GM21528 (cell line): ENCODE measurements around the gene KRT79.

Source experiments
- ATAC-seq: cut with Tn5 transposase; IDR thresholded peaks from one replicate; pipeline ENCODE4 v1.9.1; 2021; ENCODE audit warnings: mild to moderate bottlenecking, moderate library complexity; ENCODE audit not compliant: unreplicated experiment, low FRiP score

Gene KRT79

DNA sequence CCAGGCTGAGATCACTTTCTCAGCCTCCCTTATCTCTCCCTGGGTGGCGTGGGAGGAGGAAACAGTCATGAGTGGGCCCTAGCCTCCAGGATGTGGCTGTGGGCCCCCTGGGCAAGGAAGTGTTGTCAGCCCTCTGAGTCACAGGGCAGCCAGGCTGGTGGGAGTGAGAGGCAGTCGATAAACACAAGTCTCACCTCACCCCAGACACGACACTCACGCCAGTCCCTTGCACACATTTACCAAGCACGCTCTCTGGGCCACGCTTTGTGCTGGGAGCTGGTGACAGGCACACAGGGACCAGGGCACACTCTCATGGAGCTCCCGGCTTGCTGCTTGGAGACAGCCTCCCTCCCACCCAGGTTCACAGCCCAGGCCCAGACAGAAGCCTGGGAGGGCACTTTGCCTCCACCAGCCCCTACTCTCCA, 1.9 kb upstream of the KRT79 start:
- ATAC-seq: no peak

DNA sequence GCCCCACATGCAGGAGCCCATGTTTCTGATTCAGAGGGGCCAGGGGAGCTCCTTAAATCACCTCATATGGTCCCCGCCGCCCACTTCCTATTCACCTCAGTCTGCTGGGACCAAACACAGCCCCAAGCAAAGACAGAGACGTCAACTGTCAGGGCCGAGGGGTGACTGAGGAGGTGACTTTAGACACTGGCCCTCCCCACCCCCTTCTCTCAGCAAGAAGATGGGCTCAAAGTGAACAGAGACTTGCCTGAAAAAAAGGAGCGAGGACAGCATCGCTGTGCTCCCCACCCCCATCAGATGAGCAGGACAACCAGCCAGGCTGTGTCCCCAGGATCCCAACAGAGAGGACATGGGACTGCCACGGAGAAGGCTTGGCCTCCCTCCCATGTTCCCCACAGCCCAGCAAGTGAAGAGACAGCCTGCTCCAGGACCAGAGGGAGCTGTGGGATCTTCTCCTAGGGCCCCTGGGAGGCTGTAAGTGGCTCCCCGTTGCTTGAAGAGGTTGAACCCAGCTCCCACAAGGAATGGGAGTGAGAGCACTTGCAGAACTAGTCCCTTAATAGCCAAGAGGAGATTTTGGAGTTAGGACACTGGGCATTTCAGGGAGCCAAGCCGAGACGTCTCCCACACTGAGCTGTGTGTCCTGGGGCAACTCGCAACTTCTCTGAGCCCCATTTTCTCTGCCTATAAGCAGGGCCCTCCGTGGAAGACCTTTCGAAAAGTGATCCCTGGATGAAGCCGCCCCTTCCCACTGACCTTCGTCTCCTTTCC, 1.3 kb upstream of the KRT79 start:
- no peak for ATAC-seq

DNA sequence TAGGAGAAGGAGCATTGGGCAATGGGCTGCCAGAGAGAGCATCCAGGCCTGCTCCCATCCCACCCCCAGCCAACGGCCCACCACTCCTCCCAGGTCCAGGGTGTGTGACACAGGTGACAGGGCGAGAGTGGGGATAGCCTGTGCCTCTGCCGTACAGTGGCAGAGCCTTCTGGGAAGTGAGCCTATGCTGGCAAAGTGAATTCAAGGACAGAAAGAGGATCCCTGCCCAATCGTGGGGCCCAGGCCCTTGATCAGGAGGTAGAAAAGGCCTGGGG, 553 bp upstream of the KRT79 start:
- no peak for ATAC-seq

DNA sequence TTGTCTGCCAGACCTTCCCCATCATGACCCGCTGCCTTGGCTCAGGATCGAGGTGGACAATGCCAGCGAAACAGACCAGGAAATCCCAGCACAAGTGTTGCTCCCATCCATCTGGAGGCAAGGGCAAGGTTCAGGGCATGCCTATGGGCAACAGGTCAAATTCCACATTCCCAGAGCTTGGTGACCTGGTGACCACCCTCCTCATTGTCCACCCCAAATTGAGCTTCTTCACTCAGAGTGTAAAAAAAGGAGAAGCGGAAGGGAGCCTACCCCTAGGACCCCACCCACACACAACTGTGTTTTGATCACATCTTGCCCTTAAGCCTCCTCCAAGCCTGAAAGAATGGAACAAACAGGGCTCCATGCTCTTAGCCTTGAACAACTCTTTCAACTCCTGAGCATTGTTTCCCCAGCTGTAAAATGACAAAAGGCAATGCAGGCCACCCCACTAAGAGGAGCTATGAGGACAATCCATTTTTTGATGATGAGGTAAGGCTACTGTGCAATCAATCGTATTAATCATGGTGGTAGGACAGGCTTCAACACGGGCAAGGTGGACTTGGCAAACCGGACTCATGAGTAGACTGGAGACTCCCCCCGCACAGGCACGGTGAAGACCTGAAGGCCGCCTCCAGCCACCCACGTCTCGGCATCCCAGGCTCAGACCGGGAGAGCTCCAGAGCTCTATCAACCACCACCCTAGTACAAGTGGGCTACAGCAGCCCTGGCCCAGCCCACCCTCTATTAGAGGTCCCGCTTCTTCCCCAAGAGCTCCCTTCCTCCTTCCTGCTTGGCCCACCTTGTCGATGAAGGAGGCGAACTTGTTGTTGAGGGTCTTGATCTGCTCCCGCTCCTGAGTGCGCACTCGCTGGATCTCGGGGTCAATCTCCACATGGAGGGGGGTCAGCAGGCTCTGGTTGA, 866 bp downstream of the KRT79 start:
- ATAC-seq: no peak

- ATAC-seq: no peak
These were observed 1.7 kb downstream of the KRT79 start for GRCh38 chr12:52832451-52832850.

DNA sequence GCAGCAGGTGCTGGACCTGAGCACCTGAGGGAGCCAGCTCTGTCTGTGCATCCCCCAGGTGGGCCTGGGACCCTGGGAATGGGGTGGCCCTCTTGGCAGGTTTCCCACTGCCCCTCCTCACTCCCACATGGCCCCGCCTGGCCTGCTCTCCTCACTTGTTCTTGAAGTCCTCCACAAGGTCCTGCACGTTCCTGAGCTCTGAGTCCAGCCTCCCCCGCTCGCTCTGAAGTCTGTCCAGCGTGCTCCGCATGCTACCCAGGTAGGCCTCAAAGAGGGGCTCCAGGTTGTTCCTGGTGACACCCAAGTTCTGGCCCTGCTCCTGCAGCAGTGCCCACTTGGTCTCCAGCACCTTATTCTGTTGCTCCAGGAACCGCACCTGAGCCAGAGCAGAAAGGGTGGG, 2.9 kb downstream of the KRT79 start:
- ATAC-seq: no peak

DNA sequence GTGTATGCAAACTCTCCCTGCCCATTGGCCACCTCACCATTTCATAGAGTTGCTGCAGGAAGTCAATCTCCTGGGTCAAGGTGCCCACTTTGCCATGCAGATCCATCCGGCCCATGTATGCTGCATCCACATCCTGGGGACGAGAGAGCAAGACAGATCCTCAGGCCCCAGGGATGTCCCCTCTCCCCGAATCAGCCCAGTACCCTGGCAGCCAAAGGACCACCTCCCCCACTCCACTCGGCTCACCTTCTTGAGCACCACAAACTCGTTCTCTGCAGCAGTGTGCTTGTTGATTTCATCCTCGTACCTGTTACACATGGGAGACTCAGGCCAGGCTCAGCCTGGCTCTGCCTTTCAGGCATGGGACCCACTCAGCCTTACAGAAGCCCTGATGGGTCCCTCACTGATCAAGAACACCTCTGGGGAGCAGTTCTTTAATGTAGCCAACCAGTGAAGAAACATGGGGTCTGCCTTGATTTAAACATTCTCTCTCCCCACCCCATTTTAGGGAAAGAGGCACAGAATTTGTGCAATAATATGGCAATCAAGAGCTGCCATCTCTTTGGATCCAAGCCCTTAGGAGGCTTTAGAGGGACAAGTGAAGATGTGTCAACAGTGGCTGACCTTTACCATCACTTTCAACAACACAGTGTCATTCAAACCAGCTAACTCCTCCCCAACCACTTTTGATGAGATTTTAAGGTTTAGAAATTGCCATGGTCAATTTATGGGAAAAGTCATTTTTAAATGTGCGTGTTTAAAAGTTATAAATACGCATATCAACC, 3.9 kb downstream of the KRT79 start:
- no peak for ATAC-seq

DNA sequence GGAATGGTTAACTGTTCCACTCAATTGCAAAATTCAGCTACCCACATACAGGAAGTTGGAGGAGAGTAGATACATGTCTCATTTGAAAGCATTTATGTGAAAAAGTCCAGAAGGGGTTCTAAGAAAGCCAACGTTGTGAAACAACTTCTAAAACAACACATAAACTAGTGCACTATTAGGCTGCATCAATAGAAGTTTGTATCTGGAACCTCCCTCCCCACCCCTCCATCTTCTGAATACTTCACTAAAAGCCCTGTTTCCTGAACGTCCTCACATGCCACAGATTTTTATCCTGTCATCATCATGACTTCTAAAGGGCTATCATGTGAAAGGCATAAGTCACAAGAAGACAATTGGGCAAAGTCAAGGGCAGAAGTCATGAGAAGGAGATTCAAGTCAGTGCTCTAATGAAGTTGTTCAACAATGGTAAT, 5.5 kb downstream of the KRT79 start:
- no peak for ATAC-seq

GRCh38 chr12:52828156-52828555, 6.0 kb downstream of the KRT79 start:
- ATAC-seq: no peak

GRCh38 chr12:52827499-52828090, 6.5 kb downstream of the KRT79 start:
- ATAC-seq: no peak

DNA sequence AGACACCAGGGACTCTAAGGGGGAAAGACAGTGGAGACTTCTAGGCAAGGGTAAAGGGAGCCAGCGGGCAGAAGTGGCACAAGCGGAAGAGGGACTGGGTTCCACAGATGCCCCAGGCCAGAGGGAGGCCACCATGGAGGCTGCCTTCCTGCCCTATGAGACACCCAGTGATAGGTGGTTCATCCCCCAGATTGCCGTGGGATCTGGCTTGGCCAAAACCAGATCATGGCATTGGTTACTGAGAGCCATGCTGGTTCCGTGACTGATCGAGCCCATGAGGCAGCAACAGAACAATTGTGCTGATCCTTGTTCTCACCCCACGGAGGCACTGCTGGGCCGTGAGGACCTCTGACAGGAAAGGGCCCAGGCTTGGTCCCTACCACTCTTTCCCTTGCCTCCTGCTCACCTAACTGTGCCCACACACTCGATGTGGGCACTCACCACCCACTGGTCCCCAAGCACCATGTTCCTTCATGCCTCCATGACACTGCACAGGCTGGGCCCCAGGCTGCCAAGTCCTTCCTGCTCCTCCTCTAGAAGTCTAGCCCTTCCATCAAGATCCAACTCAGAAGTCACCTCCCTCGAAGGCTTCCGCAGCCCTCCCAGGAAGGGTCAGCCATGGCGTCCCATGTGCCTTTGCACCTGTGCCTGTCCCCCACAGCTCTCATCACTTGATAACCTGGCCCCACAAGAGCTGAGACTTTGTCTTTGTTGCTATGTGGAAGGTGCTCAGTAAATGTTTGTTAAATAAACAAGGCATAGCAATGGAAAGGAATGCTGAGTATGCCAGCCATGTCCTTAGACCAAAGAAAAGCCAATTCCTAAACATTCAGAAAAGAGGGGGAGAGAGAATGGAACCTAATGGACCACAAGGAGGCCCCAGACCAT, 7.3 kb downstream of the KRT79 start:
- no peak for ATAC-seq

- no peak for ATAC-seq
These were observed 8.2 kb downstream of the KRT79 start for GRCh38 chr12:52825961-52826360.

DNA sequence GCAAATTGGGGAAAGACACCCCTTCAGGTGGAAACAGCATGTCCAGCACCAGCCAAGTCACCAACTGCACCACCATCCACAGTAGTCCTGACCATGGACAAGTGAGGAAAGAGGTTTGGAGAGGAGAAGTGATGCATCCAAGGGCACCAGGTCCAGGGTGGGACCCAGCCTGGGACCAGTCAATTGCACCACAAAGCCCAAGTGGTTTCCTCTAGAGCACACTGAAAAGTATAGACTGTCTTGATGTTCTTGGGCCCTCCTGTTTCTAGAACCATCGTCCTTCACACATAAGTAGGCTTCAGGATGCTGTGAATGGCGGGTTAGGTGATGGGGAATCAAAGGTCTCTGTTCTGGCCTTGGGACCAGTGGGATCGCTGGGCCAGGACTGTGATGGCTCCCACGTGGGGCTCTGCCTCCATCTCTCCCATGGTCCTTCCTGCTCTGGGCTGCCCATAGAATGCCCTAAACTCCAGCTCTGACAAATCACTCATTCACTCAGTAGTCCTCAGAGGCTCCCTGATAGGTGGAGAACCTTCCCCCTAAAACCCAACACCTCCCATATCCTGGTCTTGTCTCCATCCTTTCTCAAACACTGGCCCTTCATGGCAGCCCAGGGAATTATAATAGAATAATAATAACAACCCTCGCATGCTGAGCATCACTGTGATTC, 9.2 kb downstream of the KRT79 start:
- ATAC-seq: no peak

DNA sequence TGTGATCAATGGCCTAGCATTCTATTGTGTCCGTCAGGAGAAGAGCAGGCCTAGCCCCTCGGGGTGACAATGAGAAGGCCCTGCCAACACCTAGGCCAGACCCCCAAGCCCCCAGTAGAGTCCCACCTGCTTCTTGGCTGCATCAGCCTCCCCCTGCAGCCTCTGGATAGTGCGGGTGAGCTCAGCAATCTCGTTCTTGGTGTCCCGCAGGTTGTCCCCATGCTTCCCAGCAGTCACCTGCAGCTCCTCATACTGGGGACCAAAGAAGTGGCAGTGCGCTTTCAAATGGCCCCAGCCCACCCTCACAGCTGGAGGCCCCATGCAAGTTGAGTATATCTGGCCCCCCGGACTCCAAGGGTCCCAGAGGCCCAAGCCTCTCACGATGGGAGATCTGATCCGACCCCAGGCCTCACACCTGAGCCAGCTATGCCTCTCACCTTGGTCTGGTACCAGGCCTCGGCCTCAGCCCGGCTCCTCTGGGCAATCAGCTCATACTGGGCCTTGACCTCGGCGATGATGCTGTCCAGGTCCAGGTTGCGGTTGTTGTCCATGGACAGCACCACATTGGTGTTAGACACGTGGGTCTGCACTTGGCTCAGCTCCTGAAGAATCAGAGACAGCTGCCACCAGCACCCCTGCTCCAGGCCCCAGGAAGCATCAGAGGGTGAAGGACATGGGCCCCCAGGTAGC, 10.2 kb downstream of the KRT79 start:
- ATAC-seq: no peak

- ATAC-seq: no peak
These were observed 11.2 kb downstream of the KRT79 start for GRCh38 chr12:52822771-52823510.

- no peak for ATAC-seq
These were observed 12.1 kb downstream of the KRT79 start for GRCh38 chr12:52821826-52822660.

DNA sequence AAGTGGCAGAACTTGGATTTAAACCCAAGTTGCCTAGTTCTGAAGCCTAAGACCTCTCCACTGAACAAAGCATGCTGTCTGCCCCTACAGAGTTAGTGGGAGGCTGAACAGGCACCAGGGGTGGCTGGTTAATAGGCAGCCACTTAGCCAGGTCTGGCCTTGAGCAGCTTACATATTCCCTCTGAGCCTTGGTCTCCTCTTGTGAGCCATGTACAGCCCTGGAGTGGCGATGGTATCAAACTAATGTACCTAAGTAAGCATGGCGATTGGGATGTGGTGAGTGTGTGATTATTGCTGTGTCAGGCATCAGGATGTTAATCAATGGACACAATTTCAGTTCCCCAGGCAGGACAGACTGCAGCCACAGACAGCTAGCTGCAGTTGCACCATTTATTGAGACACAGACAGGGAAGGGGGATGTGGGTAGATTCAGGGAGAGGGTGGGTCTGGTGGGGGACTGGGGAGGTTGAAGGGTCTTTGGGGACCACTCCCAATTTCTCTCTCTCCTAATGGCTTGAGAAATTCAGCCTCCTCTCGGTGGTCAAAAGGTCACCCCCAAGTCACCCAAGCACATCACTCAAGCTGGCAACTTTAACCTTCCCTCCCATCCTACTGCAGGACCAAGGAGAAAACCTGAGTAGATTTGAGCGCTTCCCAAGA, 12.9 kb downstream of the KRT79 start:
- no peak for ATAC-seq
